Measurements from ENCODE around the gene NAALADL2.

The NAALADL2 gene

DNA sequence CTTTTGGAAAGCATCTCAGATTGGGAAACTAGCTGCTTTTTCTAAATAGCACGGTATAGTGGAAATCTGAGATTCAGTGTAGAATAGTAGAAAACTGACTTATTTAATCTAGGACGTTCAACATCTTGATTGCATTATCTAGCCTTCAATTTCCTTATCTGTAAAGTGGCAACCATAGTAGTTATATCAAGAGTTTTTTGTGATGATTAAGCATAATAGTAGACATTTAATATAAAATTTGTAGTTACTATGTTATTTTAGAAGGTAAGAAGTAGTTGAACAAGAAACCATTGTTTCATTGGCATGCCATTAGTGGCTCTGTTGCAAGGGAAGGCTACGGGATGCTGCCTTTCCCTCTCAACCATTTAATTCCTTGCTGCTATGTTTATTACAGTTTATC, 367.3 kb downstream of the NAALADL2 start:
- H3K4me3 ChIP-seq (ENCODE audit: low read length) = no peak overlapping the region
- no peak for DNase-seq (ENCODE audit: low read depth)
- TF ChIP-seq, protein P1, sequence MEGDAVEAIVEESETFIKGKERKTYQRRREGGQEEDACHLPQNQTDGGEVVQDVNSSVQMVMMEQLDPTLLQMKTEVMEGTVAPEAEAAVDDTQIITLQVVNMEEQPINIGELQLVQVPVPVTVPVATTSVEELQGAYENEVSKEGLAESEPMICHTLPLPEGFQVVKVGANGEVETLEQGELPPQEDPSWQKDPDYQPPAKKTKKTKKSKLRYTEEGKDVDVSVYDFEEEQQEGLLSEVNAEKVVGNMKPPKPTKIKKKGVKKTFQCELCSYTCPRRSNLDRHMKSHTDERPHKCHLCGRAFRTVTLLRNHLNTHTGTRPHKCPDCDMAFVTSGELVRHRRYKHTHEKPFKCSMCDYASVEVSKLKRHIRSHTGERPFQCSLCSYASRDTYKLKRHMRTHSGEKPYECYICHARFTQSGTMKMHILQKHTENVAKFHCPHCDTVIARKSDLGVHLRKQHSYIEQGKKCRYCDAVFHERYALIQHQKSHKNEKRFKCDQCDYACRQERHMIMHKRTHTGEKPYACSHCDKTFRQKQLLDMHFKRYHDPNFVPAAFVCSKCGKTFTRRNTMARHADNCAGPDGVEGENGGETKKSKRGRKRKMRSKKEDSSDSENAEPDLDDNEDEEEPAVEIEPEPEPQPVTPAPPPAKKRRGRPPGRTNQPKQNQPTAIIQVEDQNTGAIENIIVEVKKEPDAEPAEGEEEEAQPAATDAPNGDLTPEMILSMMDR (conservative IDR thresholded peaks at IDR 0.05; ENCODE audit: low read depth, low read length) = no peak

DNA sequence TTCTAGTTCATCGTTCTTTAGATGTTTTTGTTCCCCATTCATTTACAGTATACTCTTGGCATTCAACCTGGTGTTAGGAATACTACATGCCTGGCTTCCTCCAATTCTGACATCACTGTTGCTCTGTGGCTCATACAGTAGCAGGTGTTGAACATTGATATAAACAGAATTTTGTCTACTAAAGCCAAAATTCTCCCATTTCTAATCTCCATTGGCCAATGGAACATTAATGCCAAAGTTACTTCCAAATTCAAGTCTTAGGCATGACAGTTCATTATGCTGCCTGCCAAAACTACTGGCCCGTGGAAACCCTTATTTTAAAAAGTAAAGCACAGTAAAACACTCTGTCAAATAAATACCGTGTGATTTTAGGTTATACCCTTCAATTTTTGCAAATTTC, 368.0 kb downstream of the NAALADL2 start:
- TF ChIP-seq, protein P1 (conservative IDR thresholded peaks at IDR 0.05; ENCODE audit: low read depth, low read length) = no peak
- H3K4me3 ChIP-seq (ENCODE audit: low read length) = no peak overlapping the region
- no peak for DNase-seq (ENCODE audit: low read depth)

DNA sequence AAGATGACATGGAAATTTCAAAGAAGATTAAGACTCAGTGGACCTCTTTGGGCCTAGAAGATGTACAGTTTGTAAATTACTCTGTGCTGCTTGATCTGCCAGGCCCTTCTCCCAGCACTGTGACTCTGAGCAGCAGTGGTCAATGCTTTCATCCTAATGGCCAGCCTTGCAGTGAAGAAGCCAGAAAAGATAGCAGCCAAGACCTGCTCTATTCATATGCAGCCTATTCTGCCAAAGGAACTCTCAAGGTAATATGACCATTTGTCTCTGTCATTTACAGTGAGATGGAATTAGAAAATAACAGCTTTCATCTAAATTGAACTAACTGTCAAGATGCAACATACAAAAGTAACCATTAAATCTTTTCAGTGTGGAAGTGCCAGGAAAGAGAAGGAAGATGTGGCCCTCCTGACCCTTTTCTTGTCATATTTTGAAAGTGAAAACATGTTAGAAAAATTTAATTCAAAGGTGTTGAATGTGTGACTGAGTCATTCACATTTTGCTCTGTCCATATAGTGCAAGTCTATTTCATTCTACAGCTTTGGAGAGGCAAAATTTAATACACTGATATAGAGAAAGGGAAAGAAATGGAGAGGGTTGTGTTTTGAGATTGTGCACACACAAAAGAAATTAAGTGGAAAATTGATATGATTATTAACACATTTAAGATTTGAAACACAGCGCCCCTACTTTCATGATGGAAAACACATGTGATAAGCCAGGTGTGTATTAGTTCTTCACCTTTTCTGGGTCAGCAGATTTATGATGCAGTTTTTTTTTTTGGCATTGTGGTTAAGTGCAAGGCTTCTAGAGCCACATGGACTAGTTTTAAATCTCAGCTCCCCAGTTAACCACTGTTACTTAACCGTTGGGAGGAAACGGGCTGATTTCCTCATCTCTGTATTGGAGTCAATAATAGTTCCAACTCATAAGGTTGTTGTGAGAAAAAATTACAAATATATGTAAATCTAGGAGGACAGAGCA, 375.1 kb downstream of the NAALADL2 start:
- DNase-seq (ENCODE audit: low read depth) = no peak
- TF ChIP-seq, protein P1 (conservative IDR thresholded peaks at IDR 0.05; ENCODE audit: low read depth, low read length) = no peak
- H3K4me3 ChIP-seq (ENCODE audit: low read length) = no peak overlapping the region

DNA sequence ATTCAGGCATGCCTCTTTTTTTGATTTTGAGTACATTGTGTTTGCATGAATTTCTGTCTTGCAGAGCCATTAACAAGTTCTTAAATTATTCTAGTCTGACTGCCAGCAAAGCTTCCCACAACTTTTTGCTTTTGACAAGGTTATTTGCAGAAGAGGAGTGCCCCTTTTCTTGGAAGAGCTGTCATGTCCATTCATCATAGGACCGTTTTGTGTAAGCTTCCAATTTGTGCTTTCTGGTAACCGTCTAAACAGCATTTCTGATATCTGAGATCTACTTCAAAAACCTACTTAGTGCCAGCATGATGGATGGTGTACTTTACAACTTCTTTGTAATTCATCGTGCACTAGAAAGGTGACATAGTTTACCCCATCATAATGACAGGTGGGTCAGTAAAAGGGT, 379.7 kb downstream of the NAALADL2 start:
- no peak overlapping the region for H3K4me3 ChIP-seq (ENCODE audit: low read length)
- TF ChIP-seq, protein P1 (conservative IDR thresholded peaks at IDR 0.05; ENCODE audit: low read depth, low read length) = no peak
- no peak for DNase-seq (ENCODE audit: low read depth)

DNA sequence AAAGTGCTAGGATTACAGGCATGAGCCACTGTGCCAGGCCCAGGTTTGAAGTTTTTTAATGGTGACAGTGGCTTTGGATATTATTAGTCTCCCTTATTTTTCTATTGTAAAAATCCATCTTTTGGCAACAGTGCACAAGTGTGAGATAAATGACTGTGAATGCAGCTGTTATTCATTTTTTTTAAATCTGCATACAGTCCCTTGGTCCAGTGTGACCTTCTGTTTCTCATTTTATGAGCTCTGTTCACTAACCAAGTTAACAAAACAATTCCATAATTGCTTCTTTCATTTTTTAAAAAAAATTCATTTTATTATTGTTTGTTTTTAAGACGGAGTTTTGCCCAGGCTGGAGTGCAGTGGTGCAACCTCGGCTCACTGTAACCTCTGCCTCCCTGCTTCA, 381.8 kb downstream of the NAALADL2 start:
- H3K4me3 ChIP-seq (ENCODE audit: low read length) = no peak overlapping the region
- DNase-seq (ENCODE audit: low read depth) = no peak
- TF ChIP-seq, protein P1 (conservative IDR thresholded peaks at IDR 0.05; ENCODE audit: low read depth, low read length) = no peak

DNA sequence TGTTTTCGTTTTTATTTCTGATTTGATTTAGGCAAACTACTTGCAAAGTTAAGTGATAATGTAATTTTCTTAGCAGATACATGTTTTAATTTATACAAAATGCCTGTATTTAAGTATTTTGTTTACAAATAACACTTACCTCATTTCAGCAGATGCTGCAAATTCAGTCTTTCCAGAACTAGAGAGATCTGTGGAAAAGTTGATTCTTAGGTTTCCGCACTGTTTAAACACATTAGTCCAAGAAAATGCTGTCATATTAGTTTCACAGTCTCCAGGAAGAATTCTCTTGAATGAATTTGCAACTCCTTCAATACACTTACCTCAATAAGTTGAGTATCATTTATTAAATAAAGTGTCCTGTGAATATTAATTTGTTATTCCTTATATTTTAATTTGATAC, 383.1 kb downstream of the NAALADL2 start:
- TF ChIP-seq, protein P1 (conservative IDR thresholded peaks at IDR 0.05; ENCODE audit: low read depth, low read length) = no peak
- no peak for DNase-seq (ENCODE audit: low read depth)
- H3K4me3 ChIP-seq (ENCODE audit: low read length) = no peak overlapping the region

DNA sequence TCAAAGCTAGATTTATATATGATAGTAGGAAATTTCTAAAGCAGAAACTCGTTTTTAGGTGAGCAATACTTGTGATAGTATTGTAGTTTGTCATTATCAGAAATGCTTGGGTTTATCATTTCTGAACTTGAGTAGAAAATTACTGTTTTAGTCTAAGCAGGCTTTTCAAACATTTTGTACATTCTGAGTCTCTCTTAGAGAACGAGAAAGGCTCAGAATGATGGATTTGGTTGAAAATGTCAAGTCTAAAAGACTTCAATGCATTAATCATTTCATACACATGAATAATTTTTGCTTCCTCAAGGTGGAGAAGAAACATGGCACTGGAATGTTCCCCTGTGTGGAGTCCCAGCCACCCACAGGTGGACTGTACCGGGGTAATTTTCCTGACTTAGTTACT, 387.1 kb downstream of the NAALADL2 start:
- TF ChIP-seq, protein P1 (conservative IDR thresholded peaks at IDR 0.05; ENCODE audit: low read depth, low read length) = no peak
- no peak overlapping the region for H3K4me3 ChIP-seq (ENCODE audit: low read length)
- no peak for DNase-seq (ENCODE audit: low read depth)

Data from retinal pigment epithelial cell (primary cell).